Activated naive CD8-positive, alpha-beta T cell (primary cell): ENCODE measurements around the gene CCDC187.

ENCODE experiments used
- H3K27ac Mint-ChIP-seq: one replicate; pipeline ENCODE4 v1.8.0; 2021; ENCODE audit warnings: mixed read lengths
- H3K27me3 Mint-ChIP-seq: one replicate; pipeline ENCODE4 v1.8.0; 2021; ENCODE audit warnings: mixed read lengths
- H3K36me3 Mint-ChIP-seq: one replicate; pipeline ENCODE4 v1.8.0; 2021; ENCODE audit warnings: mixed read lengths
- H3K4me1 Mint-ChIP-seq: one replicate; pipeline ENCODE4 v1.8.0; 2021; ENCODE audit warnings: low read depth, mixed read lengths
- H3K4me3 Mint-ChIP-seq: one replicate; pipeline ENCODE4 v1.8.0; 2021; ENCODE audit warnings: mild to moderate bottlenecking, mixed read lengths
- H3K9me3 Mint-ChIP-seq: one replicate; pipeline ENCODE4 v1.8.0; 2021; ENCODE audit warnings: low read depth, mixed read lengths

Gene CCDC187

GRCh38 chr9:136218271-136218670 is 85.6 kb downstream of the CCDC187 start:
- Mint-ChIP-seq H3K4me1 (no peaks in the 10 kb centered on the region), H3K27me3 (no peaks in the 10 kb centered on the region), H3K4me3 (no peak overlapping the region), H3K9me3 (no peaks in the 10 kb centered on the region), H3K27ac (no peak overlapping the region), H3K36me3 (peaks cover 9% of the 10 kb centered on the region)

DNA sequence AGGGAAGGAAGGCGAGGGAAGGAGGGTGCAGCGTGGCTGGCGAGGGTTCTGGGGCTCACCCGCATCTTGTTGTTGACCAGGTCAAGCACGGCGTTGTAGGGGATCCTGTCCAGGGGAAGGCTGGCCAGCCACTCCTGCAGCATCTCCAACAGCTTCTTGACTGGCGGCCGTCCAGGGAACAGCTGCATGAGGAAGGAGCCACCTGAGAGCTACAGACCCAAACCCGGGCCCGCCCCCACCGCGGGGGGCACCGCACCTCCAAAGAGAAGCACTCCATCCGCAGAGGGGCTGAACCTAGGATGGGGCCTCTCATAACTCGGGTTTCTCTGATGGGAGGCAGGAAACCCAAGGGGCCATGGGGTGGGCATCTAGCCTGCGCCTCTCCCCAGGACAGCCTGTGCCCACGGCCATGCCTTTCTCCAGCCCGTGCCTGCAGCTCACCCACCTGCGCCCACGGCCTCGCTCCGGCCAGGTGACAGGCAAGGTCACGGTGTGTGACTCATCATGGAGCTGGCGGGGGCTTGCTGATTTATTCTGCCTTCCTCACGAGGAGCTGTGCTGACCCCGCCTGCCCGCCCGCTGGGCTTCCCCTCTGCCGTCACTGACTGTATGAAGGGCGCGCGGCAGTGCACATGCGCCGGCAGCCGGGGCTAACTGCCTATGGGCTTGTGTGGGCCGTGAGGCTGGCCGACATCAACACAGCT is 87.2 kb downstream of the CCDC187 start:
- H3K4me3 Mint-ChIP-seq = no peak overlapping the region
- no peaks in the 10 kb centered on the region for H3K4me1 Mint-ChIP-seq
- H3K9me3 Mint-ChIP-seq = no peaks in the 10 kb centered on the region
- H3K36me3 Mint-ChIP-seq = peaks cover 9% of the 10 kb centered on the region
- no peak overlapping the region for H3K27ac Mint-ChIP-seq
- no peaks in the 10 kb centered on the region for H3K27me3 Mint-ChIP-seq

- Mint-ChIP-seq H3K36me3 (peaks cover 9% of the 10 kb centered on the region), H3K27me3 (no peaks in the 10 kb centered on the region), H3K4me1 (no peaks in the 10 kb centered on the region), H3K9me3 (no peaks in the 10 kb centered on the region), H3K27ac (no peak overlapping the region), H3K4me3 (no peak overlapping the region)
Measured at GRCh38 chr9:136213733-136214132, 90.2 kb downstream of the CCDC187 start.

DNA sequence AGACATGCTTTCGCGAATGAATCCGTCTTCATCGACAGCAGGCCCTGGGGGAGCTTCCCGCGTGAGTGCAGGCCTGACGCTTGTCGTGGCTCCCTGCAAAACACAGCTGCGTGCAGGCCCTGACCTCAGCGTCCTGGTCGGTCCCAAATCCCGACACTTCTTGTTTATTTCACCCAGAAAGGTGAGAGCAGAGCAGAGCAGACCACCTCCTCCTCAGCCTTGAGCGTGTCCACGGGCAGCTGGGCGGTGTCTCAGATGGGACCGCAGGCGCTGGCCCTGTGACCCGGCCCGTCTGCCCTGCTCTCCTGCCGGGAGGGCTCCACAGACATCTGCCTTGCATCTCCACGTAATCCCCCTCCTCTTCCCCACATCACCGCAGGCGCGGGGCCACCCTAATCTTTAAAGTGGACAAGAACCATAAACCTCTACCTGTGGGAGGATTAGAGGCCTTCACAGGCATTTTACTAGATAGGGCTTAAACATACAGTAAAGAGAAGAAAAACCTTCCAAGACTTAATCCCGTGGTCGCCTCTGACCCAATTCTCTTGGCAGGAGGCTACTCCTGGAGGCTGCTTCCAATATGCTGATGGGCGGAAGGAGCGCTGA is 91.4 kb downstream of the CCDC187 start:
- no peaks in the 10 kb centered on the region for H3K9me3 Mint-ChIP-seq

GRCh38 chr9:136211441-136212344 is 92.2 kb downstream of the CCDC187 start:
- H3K36me3 Mint-ChIP-seq = peaks cover 14% of the 10 kb centered on the region
- no peaks in the 10 kb centered on the region for H3K9me3 Mint-ChIP-seq
- no peak overlapping the region for H3K27ac Mint-ChIP-seq
- no peaks in the 10 kb centered on the region for H3K4me1 Mint-ChIP-seq
- no peak overlapping the region for H3K4me3 Mint-ChIP-seq
- no peaks in the 10 kb centered on the region for H3K27me3 Mint-ChIP-seq

More for the DNA sequence above, 91.4 kb downstream of the CCDC187 start:
- no peak overlapping the region for H3K4me3 Mint-ChIP-seq
- H3K27me3 Mint-ChIP-seq = no peaks in the 10 kb centered on the region
- peaks cover 9% of the 10 kb centered on the region for H3K36me3 Mint-ChIP-seq
- no peak overlapping the region for H3K27ac Mint-ChIP-seq
- no peaks in the 10 kb centered on the region for H3K4me1 Mint-ChIP-seq

DNA sequence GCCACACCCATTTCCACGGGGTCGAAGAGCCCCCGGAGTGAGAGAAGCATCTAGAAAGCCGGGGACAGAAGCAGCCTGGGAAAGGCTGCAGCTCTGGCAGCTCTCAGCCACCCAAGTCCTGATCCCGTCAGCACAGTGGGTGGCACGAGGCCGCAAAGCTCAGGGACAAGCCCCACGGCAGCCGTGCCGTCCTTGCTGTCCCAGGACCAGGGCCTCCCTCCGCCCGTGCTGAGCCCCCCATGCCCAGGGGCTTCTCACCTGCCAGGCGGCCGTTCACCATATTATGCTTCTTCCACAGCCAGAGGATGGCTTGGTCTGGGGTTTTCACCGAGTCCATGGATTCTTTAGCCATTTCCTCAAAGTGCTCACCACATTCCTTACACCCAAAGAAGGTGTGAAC is 92.9 kb downstream of the CCDC187 start:
- Mint-ChIP-seq H3K4me1 (peaks cover 2% of the 10 kb centered on the region), H3K9me3 (no peaks in the 10 kb centered on the region), H3K4me3 (no peak overlapping the region), H3K27ac (no peak overlapping the region), H3K27me3 (peaks cover 1% of the 10 kb centered on the region), H3K36me3 (peaks cover 16% of the 10 kb centered on the region)

DNA sequence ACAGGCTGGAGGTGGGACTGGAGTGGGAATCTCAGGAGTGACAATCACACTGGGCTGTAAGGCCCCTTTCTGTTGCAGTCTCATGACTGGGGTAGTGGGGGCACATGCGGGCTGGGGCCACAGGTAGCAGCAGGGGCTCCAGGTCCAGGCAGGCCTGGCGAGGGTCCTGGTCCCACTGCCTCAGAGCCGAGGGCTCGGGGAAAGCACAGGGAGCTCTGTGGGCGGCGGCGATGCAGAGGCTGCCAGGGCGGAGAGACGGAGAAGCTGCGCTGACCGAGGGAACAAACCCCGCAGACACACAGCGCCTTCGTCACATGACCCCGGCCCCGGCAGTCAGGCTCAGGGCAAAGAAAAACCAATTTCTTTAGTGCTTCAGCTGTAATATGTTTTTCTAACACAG is 93.6 kb downstream of the CCDC187 start:
- Mint-ChIP-seq H3K4me1 (peaks cover 2% of the 10 kb centered on the region), H3K36me3 (peaks cover 15% of the 10 kb centered on the region), H3K4me3 (no peak overlapping the region), H3K27ac (no peak overlapping the region), H3K27me3 (peaks cover 2% of the 10 kb centered on the region), H3K9me3 (no peaks in the 10 kb centered on the region)

- H3K27me3 Mint-ChIP-seq = peaks cover 2% of the 10 kb centered on the region
Measured at GRCh38 chr9:136209786-136210185, 94.1 kb downstream of the CCDC187 start.

GRCh38 chr9:136209232-136209631 is 94.7 kb downstream of the CCDC187 start:
- H3K27ac Mint-ChIP-seq = no peak overlapping the region
- peaks cover 2% of the 10 kb centered on the region for H3K4me1 Mint-ChIP-seq
- no peak overlapping the region for H3K4me3 Mint-ChIP-seq
- peaks cover 2% of the 10 kb centered on the region for H3K27me3 Mint-ChIP-seq
- H3K36me3 Mint-ChIP-seq = peaks cover 11% of the 10 kb centered on the region
- no peaks in the 10 kb centered on the region for H3K9me3 Mint-ChIP-seq

More at GRCh38 chr9:136209786-136210185, 94.1 kb downstream of the CCDC187 start:
- no peak overlapping the region for H3K27ac Mint-ChIP-seq
- no peak overlapping the region for H3K4me3 Mint-ChIP-seq
- no peaks in the 10 kb centered on the region for H3K9me3 Mint-ChIP-seq
- H3K36me3 Mint-ChIP-seq = peaks cover 13% of the 10 kb centered on the region
- peaks cover 2% of the 10 kb centered on the region for H3K4me1 Mint-ChIP-seq

DNA sequence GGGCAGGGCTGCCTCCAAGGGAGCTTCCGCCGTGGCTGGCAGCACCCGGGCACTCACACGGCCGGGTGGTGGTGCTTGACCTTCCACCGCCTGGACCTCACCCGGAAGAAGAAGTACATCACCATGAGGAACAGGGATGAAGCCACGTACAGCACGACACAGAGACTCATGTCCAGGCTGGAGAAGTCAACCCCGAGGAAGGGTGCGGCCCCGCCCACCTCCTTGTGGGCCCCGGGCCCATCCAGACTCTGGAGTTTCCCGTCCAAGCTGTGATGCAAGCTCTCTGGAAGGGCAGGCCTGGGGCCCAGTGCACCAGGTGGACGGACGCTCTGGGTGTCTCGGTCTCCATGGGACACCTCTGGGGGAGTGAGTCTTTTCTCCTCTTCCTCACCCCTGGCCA is 95.2 kb downstream of the CCDC187 start:
- no peak overlapping the region for H3K4me3 Mint-ChIP-seq
- peaks cover 2% of the 10 kb centered on the region for H3K4me1 Mint-ChIP-seq
- peaks cover 5% of the 10 kb centered on the region for H3K27me3 Mint-ChIP-seq
- no peak overlapping the region for H3K27ac Mint-ChIP-seq
- peaks cover 8% of the 10 kb centered on the region for H3K36me3 Mint-ChIP-seq
- H3K9me3 Mint-ChIP-seq = no peaks in the 10 kb centered on the region

DNA sequence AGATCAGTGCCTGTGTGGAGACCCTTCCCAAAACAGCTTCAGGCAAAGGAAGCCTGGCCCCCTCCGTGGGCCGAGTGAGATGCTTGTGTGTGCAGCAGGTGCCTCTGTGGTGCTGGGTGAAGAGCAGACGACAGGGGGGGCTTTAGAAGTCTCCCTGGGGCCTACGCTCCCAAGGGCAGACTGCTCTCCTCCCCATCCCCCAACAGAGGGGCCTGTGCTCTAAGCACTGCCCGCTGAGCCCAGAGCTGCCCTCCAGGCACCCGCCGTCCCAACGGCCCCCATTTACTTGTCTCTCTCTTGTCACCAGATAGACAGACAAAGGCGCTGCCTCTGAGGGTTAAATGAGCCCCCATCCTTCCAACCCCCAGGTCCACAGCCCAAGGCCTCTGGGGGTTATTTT is 96.3 kb downstream of the CCDC187 start:
- Mint-ChIP-seq H3K36me3 (peaks cover 8% of the 10 kb centered on the region), H3K27ac (no peak overlapping the region), H3K9me3 (no peaks in the 10 kb centered on the region), H3K4me3 (no peak overlapping the region), H3K4me1 (peaks cover 2% of the 10 kb centered on the region), H3K27me3 (peaks cover 5% of the 10 kb centered on the region)

DNA sequence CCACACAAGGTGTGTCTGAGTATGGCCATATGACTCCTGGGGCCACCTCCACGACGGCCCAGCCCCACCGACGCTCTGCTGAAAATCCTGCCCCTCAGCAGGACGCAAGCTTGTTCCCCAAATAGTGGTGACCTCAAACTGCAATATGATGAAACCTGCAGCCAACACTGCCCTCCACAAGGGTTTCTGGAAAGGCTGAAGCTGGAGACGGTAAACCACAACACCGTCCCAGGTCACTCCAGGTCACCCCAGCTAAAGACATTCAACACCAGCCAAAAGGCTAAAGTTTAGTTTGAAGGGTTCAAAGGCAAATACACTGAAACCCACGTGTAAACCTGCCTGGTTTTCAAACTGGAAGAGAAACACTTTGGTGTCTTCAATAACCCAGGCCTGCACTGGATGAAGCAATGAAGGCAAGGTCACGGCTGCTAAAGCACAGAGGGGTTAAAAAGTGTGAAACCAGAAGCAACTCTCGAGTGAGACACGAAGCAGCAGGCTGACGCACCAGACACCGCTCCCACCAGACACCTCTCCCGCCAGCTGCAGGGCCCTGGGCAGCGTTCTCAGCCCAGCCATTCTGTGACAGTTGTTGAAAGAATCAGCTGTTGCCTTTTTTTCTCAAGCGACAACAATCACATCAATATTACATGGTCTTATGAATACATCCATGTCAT is 97.2 kb downstream of the CCDC187 start:
- Mint-ChIP-seq H3K27me3 (peaks cover 5% of the 10 kb centered on the region), H3K27ac (peak overlapping the region; percentile 22), H3K9me3 (no peaks in the 10 kb centered on the region), H3K4me3 (no peak overlapping the region), H3K4me1 (peaks cover 2% of the 10 kb centered on the region), H3K36me3 (peaks cover 8% of the 10 kb centered on the region)

- Mint-ChIP-seq H3K4me3 (no peak overlapping the region), H3K27ac (no peak overlapping the region), H3K36me3 (peaks cover 8% of the 10 kb centered on the region), H3K9me3 (no peaks in the 10 kb centered on the region), H3K27me3 (peaks cover 7% of the 10 kb centered on the region), H3K4me1 (peaks cover 2% of the 10 kb centered on the region)
Measured at GRCh38 chr9:136205707-136205992, 98.2 kb downstream of the CCDC187 start.

DNA sequence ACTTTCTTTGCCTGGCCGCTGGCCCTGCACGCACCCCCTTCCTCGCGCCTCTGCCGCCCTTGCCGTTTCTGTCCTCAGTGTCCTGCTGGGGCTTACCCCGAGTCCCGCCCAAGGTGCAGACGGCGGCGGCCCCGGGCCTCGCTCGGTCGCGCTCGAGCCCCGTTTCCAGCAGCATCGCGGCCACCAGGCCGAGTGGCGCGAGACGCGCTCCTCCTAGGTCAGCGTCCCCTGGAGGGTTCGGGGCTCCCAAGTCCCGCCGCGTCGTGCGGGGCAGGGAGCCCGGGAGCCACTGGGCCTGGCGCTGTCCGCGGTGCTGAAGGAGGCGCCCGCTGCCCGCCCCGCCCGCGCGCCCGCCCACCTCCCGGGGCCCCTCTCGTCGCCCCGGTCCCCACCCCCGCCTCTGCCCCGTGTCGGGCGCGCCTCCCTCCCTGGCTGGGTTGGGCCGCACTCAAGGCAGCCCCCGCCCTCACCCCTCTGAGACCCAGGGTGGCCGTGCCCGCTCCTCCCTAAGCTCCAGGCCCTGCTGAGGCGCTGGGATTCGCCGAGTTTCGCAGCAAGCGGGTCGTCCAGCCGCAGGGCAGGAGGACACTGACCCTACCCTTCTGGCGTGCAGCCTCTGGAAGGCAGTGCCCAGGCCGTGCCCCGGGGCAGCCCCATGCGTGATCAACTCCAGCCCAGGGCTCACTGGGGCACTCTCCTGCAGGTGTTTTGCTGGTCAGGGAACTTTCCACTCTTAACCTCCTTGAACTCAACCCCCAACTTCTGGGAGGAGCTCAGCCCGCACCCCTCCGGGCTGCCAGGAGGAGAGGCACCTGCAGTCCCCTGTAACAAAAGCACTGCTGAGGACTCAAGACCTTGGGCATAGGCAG is 98.8 kb downstream of the CCDC187 start, which contains the start of gene LHX3:
LHX3 (minus strand) TSS at position 291 of the 869 bp plus-strand sequence; CDS start at position 175, 116 bp downstream.
- Mint-ChIP-seq H3K27me3 (peaks cover 9% of the 10 kb centered on the region), H3K4me1 (peaks cover 2% of the 10 kb centered on the region), H3K27ac (no peak within 1 kb of the TSS), H3K36me3 (peaks cover 8% of the 10 kb centered on the region), H3K9me3 (no peaks in the 10 kb centered on the region), H3K4me3 (no peak within 1 kb of the TSS)
